Endodermal cell (in vitro differentiated cells): ENCODE data around the gene GPS1. TPM values are rescaled to one million over a fixed set of nuclear protein-coding genes. Genes with fewer than 3 reads are reported as not detected.
A peak's percentile ranks its signal among the peaks of the same experiment; 100 is the strongest.

Source experiments
- DNase-seq: peaks from one replicate; pipeline ENCODE4 v3.0.0-alpha.2; 2017
- H3K27ac ChIP-seq: 2 replicates; pipeline ENCODE4 v1.5.1; 2013; ENCODE audit warnings: mild to moderate bottlenecking, low read depth, low read length, moderate library complexity
- H3K27me3 ChIP-seq: 2 replicates; pipeline ENCODE4 v1.6.1; 2013; ENCODE audit warnings: mild to moderate bottlenecking, low read length, moderate library complexity; ENCODE audit not compliant: insufficient read depth, control insufficient read depth, poor library complexity, severe bottlenecking
- H3K36me3 ChIP-seq: 2 replicates; pipeline ENCODE4 v1.7.0; 2013; ENCODE audit warnings: mild to moderate bottlenecking, low read length, moderate library complexity; ENCODE audit not compliant: control insufficient read depth, insufficient read depth
- H3K4me1 ChIP-seq: one replicate; pipeline ENCODE4 v1.7.0; 2013; ENCODE audit warnings: low read length; ENCODE audit not compliant: control insufficient read depth, insufficient read depth
- H3K4me3 ChIP-seq: 2 replicates; pipeline ENCODE4 v1.5.1; 2013; ENCODE audit warnings: mild to moderate bottlenecking, low read length, moderate library complexity
- H3K9ac ChIP-seq: 2 replicates; pipeline ENCODE4 v1.6.1; 2013; ENCODE audit warnings: mild to moderate bottlenecking, low read length, moderate library complexity; ENCODE audit not compliant: poor library complexity, severe bottlenecking; ENCODE audit errors: extremely low read depth
- H3K9me3 ChIP-seq: 2 replicates; pipeline ENCODE4 v1.6.1; 2013; ENCODE audit warnings: mild to moderate bottlenecking, low read length, moderate library complexity; ENCODE audit not compliant: control insufficient read depth
- H3K27ac Mint-ChIP-seq: 2 replicates; pipeline ENCODE4 v1.8.0; 2020; ENCODE audit warnings: mixed read lengths
- H3K27me3 Mint-ChIP-seq: 2 replicates; pipeline ENCODE4 v1.8.0; 2021; ENCODE audit warnings: mild to moderate bottlenecking, mixed read lengths; ENCODE audit not compliant: insufficient read depth
- H3K36me3 Mint-ChIP-seq: 2 replicates; pipeline ENCODE4 v1.8.0; 2020; ENCODE audit warnings: low read depth, mixed read lengths
- H3K4me1 Mint-ChIP-seq: 2 replicates; pipeline ENCODE4 v1.8.0; 2020; ENCODE audit warnings: mixed read lengths
- H3K4me3 Mint-ChIP-seq: 2 replicates; pipeline ENCODE4 v1.8.0; 2020; ENCODE audit warnings: mild to moderate bottlenecking, moderate library complexity, mixed read lengths
- H3K9me3 Mint-ChIP-seq: 2 replicates; pipeline ENCODE4 v1.8.0; 2020; ENCODE audit warnings: mild to moderate bottlenecking, mixed read lengths
- CTCF ChIP-seq: fragments of 200-600 bp; sonication (generic); conservative IDR thresholded peaks from 2 replicates; pipeline ENCODE4 v1.5.0; 2021; ENCODE audit warnings: antibody characterized with exemption, mild to moderate bottlenecking
- WGBS, 2 experiments: methylation state at CpG; one replicate each; pipeline versions ENCODE4 v1.1.5 to v1.1.7; 2013; ENCODE audit warnings: missing lambda C conversion rate in 2 of 2, mixed read lengths in 1 of 2; ENCODE audit not compliant: insufficient coverage in 1 of 2, insufficient read length in 1 of 2; 5-methylcytosine and 5-hydroxymethylcytosine counted together
- total RNA-seq, 2 donors: library from RNA; stranded (reverse); fragmentation: NEBNext Ultra II Directional in 1 of 2; extraction: Animal tissue kit (Norgen Biotek cat#: 25700) in 1 of 2; gene quantifications; 2 replicates in 1 of 2; 3 replicates in 1 of 2; pipeline ENCODE4 v1.2.1, GENCODE V29; 2021

GPS1 gene
- total RNA-seq, 2 donors from 2014 or later = 152 to 153 TPM

GRCh38 chr17:82049106-82049505 lies 2.6 kb upstream of the GPS1 start:
- Histone ChIP-seq H3K27me3 (no peaks in the 10 kb centered on the region), H3K27ac (no peak overlapping the region), H3K9ac (no peak overlapping the region), H3K4me1 (no peaks in the 10 kb centered on the region), H3K9me3 (no peaks in the 10 kb centered on the region), H3K4me3 (no peak overlapping the region), H3K36me3 (peaks cover 34% of the 10 kb centered on the region)
- DNase-seq = no peak
- H3K4me3 Mint-ChIP-seq = no peak overlapping the region
- H3K4me1 Mint-ChIP-seq = peaks cover 4% of the 10 kb centered on the region
- peaks cover 11% of the 10 kb centered on the region for H3K36me3 Mint-ChIP-seq
- H3K27ac Mint-ChIP-seq = no peak overlapping the region
- no peaks in the 10 kb centered on the region for H3K9me3 Mint-ChIP-seq
- H3K27me3 Mint-ChIP-seq = no peaks in the 10 kb centered on the region
- 94% methylated on average over 3 to 6 of the region's 8 CpGs for WGBS, 2 experiments
- no peak for TF ChIP-seq CTCF

DNA sequence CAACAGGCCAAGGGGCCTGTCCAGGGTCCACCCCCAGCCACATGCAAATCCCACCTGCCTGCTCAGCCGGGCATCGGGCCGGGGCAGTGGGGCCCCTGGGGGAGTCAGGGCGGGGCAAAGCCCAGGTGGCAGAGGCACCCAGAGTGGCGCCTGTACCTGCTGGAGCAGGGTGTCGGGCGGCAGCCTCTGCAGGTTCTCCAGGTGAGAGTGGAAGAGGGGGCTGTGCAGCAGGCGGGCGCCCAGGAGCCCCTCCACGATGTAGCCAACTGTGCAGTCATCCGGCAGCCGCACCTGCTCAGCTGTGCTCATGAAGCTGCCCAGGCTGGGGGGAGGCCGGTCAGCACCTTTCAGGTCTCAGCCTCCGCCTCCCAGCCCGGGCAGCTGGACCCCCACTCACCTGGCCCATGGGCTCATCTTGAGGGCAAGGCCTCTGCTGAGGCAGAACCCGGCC lies 2.2 kb upstream of the GPS1 start:
- Mint-ChIP-seq H3K4me1 (peaks cover 4% of the 10 kb centered on the region), H3K27ac (no peak overlapping the region), H3K36me3 (peaks cover 11% of the 10 kb centered on the region), H3K4me3 (no peak overlapping the region), H3K9me3 (no peaks in the 10 kb centered on the region), H3K27me3 (no peaks in the 10 kb centered on the region)
- H3K27me3 ChIP-seq = no peaks in the 10 kb centered on the region
- H3K9ac ChIP-seq = no peak overlapping the region
- no peak overlapping the region for H3K27ac ChIP-seq
- no peaks in the 10 kb centered on the region for H3K9me3 ChIP-seq
- H3K4me1 ChIP-seq = no peaks in the 10 kb centered on the region
- TF ChIP-seq CTCF = no peak
- no peak overlapping the region for H3K4me3 ChIP-seq
- WGBS, 2 experiments = 94 to 95% methylated on average over 9 to 16 of the region's 16 CpGs
- no peak for DNase-seq
- peaks cover 37% of the 10 kb centered on the region for H3K36me3 ChIP-seq

- Histone ChIP-seq H3K4me3 (peak overlapping the region; percentile 82), H3K4me1 (no peaks in the 10 kb centered on the region), H3K27me3 (no peaks in the 10 kb centered on the region), H3K36me3 (peaks cover 44% of the 10 kb centered on the region), H3K9ac (peak overlapping the region; percentile 44), H3K27ac (no peak overlapping the region), H3K9me3 (no peaks in the 10 kb centered on the region)
- Mint-ChIP-seq H3K36me3 (peaks cover 15% of the 10 kb centered on the region), H3K27ac (no peak overlapping the region), H3K4me1 (peaks cover 4% of the 10 kb centered on the region), H3K4me3 (peak overlapping the region; percentile 78), H3K9me3 (no peaks in the 10 kb centered on the region), H3K27me3 (no peaks in the 10 kb centered on the region)
- no peak for DNase-seq
- no peak for TF ChIP-seq CTCF
- 93 to 97% methylated on average over 21 to 28 of the region's 28 CpGs for WGBS, 2 experiments
Measured at GRCh38 chr17:82050152-82050760, 1.4 kb upstream of the GPS1 start.
